ENCODE results near the gene SP5.

GRCh38 chr2:170717991-170718589 lies 3.0 kb downstream of the SP5 start:
- TF ChIP-seq ATF3 (IDR thresholded peaks at IDR 0.05) = no peak
- TF ChIP-seq CTCF (IDR thresholded peaks at IDR 0.05 in 2 of 3, conservative IDR thresholded peaks at IDR 0.05 in 1 of 3; ENCODE audit: borderline replicate concordance in 1 of 3, insufficient read depth in 1 of 3, low read depth in 2 of 3, low read length in 2 of 3) = no peak
- no peak for TF ChIP-seq JUND (IDR thresholded peaks at IDR 0.05)
- TF ChIP-seq CEBPB (IDR thresholded peaks at IDR 0.05; ENCODE audit: low read depth) = no peak
- TF ChIP-seq, protein P1, sequence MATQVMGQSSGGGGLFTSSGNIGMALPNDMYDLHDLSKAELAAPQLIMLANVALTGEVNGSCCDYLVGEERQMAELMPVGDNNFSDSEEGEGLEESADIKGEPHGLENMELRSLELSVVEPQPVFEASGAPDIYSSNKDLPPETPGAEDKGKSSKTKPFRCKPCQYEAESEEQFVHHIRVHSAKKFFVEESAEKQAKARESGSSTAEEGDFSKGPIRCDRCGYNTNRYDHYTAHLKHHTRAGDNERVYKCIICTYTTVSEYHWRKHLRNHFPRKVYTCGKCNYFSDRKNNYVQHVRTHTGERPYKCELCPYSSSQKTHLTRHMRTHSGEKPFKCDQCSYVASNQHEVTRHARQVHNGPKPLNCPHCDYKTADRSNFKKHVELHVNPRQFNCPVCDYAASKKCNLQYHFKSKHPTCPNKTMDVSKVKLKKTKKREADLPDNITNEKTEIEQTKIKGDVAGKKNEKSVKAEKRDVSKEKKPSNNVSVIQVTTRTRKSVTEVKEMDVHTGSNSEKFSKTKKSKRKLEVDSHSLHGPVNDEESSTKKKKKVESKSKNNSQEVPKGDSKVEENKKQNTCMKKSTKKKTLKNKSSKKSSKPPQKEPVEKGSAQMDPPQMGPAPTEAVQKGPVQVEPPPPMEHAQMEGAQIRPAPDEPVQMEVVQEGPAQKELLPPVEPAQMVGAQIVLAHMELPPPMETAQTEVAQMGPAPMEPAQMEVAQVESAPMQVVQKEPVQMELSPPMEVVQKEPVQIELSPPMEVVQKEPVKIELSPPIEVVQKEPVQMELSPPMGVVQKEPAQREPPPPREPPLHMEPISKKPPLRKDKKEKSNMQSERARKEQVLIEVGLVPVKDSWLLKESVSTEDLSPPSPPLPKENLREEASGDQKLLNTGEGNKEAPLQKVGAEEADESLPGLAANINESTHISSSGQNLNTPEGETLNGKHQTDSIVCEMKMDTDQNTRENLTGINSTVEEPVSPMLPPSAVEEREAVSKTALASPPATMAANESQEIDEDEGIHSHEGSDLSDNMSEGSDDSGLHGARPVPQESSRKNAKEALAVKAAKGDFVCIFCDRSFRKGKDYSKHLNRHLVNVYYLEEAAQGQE (IDR thresholded peaks at IDR 0.05; ENCODE audit: low read depth) = no peak
- TF ChIP-seq TCF7L2 (IDR thresholded peaks at IDR 0.05; ENCODE audit: borderline replicate concordance, extremely low read depth, insufficient read depth, insufficient read length) = no peak
